ENCODE results near the gene PPM1M.

- TF ChIP-seq CTCF (IDR thresholded peaks at IDR 0.05; ENCODE audit: poor library complexity) = no peak
- TF ChIP-seq EZH2 (IDR thresholded peaks at IDR 0.05; ENCODE audit: borderline replicate concordance) = no peak
- TF ChIP-seq EZH2phosphoT487 (IDR thresholded peaks at IDR 0.05; ENCODE audit: low read depth, severe bottlenecking, unreplicated experiment) = no peak
These were observed 49.7 kb upstream of the PPM1M start for GRCh38 chr3:52195823-52196331.
